Choroid plexus epithelial cell (primary cell): ENCODE data around the gene ILKAP.

Source experiments
- DNase-seq: peaks from one replicate; pipeline ENCODE4 v3.0.0-alpha.2; 2010; ENCODE audit warnings: low read depth
- H3K4me3 ChIP-seq: 2 replicates; pipeline ENCODE4 v1.5.1; 2011; ENCODE audit warnings: low read depth, mild to moderate bottlenecking, control low read depth, low read length, moderate library complexity
- CTCF ChIP-seq: conservative IDR thresholded peaks from 2 replicates; pipeline ENCODE4 v1.5.1; 2011; ENCODE audit warnings: low read depth, mild to moderate bottlenecking, control low read depth, inconsistent platforms, low read length, moderate library complexity

The ILKAP gene

GRCh38 chr2:238203094-238203972 lies at the start of gene ILKAP:
TSS of gene ILKAP (minus strand) at chr2:238203695. CDS start at chr2:238203553, 142 bp downstream.
- DNase-seq, result peak; percentile 80
- no peak for TF ChIP-seq CTCF
- peak within 1 kb of the TSS; percentile 75 for H3K4me3 ChIP-seq

GRCh38 chr2:238252766-238253630 lies 49.5 kb upstream of the ILKAP start:
- no peak overlapping the region for H3K4me3 ChIP-seq
- no peak for TF ChIP-seq CTCF
- DNase-seq, result no peak

GRCh38 chr2:238251986-238252385 lies 48.5 kb upstream of the ILKAP start:
- H3K4me3 ChIP-seq, result no peak overlapping the region
- no peak for DNase-seq
- no peak for TF ChIP-seq CTCF

- TF ChIP-seq CTCF, result no peak
- DNase-seq, result no peak
These were observed 47.8 kb upstream of the ILKAP start for GRCh38 chr2:238251331-238251730.

GRCh38 chr2:238250896-238251295 lies 47.4 kb upstream of the ILKAP start:
- no peak for TF ChIP-seq CTCF

More at GRCh38 chr2:238251331-238251730, 47.8 kb upstream of the ILKAP start:
- H3K4me3 ChIP-seq, result no peak overlapping the region

GRCh38 chr2:238247841-238248453 lies 44.5 kb upstream of the ILKAP start:
- no peak for TF ChIP-seq CTCF
- no peak overlapping the region for H3K4me3 ChIP-seq
- no peak for DNase-seq

More at GRCh38 chr2:238250896-238251295, 47.4 kb upstream of the ILKAP start:
- H3K4me3 ChIP-seq, result no peak overlapping the region
- DNase-seq, result no peak
